Keratinocyte (primary cell): Measurements from ENCODE around the gene FARP1.

Experiments
- CTCF ChIP-seq, 3 experiments: IDR thresholded peaks in 1 of 3; conservative IDR thresholded peaks in 1 of 3; optimal IDR thresholded peaks in 1 of 3; 2 replicates in 2 of 3; 3 replicates in 1 of 3; pipeline versions ENCODE3 to v1.5.1; 2011; ENCODE audit warnings: low read length in 3 of 3, mild to moderate bottlenecking in 3 of 3, moderate library complexity in 2 of 3, control low read depth in 1 of 3, inconsistent platforms in 1 of 3; ENCODE audit not compliant: insufficient read depth in 2 of 3; ENCODE audit errors: extremely low read depth in 1 of 3
- EZH2 ChIP-seq: IDR thresholded peaks from one replicate; pipeline ENCODE4 v1.6.1; 2012; ENCODE audit warnings: inconsistent platforms, mild to moderate bottlenecking, low read length, moderate library complexity

- no peak for TF ChIP-seq CTCF (optimal IDR thresholded peaks at IDR 0.05 in 1 of 3, IDR thresholded peaks at IDR 0.05 in 1 of 3, conservative IDR thresholded peaks at IDR 0.05 in 1 of 3; ENCODE audit: extremely low read depth in 1 of 3, insufficient read depth in 2 of 3, low read length in 3 of 3)
- no peak for TF ChIP-seq EZH2
Measured at GRCh38 chr13:98473135-98473787, 330.4 kb downstream of the FARP1 start.
